GM08714 (cell line): ENCODE results near the gene FPR1.

Source experiments
- H3K4me3 ChIP-seq: fragments of 200-500 bp; sonication (Bioruptor generic); 2 replicates; pipeline ENCODE4 v1.5.1; 2014; ENCODE audit warnings: mild to moderate bottlenecking, low read length, inconsistent platforms
- ZNF274 ChIP-seq: IDR thresholded peaks from 2 replicates; pipeline ENCODE4 v1.6.1; 2012; ENCODE audit warnings: mild to moderate bottlenecking, low read depth, low read length

Gene FPR1

DNA sequence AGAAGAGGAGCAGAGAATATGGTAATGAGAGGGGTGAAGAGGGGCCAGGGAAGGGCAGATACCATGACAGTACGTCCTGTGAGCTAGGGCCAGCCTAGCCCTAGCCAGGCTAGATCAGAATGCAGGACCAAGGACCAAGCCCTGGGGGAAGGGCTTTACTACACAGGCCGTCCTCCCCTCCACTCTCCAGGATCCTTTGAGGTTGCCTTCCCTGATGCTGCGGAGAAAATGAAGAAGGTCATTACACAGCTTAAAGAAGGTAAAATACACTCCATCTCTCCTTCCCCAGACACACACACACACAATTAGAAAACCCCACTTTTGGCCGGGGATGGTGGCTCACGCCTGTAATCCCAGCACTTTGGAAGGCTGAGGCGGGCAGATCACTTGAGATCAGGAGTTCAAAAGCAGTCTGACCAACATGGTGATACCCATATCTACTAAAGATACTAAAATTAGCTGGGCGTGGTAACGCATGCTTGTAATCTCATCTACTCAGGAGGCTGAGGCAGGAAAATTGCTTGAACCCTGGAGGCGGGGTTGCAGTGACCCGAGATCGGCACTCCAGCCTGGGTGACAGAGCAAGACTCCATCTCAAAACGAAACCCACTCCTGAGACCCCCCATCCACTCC is 50.1 kb downstream of the FPR1 start:
- no peak overlapping the region for H3K4me3 ChIP-seq

DNA sequence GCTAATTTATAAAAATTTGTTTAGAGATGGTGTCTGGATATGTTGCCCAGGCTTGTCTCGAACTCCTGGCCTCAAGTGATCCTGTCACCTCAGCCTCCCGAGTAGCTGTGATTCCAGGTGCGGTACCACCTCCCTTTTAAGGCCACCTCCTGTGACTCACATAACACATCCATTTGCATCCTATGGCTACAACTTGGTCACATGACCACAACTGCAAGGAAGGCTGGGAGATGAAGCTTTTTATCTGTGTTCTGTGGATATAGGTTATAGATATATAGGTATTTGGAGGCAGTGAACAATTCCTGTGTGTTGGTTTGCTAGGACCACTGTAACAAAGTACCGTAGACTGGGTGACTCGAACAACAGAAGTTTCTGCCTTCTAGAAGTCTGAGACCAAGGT is 52.5 kb downstream of the FPR1 start:
- TF ChIP-seq ZNF274, result no peak

More for the DNA sequence above, 50.1 kb downstream of the FPR1 start:
- no peak for TF ChIP-seq ZNF274

DNA sequence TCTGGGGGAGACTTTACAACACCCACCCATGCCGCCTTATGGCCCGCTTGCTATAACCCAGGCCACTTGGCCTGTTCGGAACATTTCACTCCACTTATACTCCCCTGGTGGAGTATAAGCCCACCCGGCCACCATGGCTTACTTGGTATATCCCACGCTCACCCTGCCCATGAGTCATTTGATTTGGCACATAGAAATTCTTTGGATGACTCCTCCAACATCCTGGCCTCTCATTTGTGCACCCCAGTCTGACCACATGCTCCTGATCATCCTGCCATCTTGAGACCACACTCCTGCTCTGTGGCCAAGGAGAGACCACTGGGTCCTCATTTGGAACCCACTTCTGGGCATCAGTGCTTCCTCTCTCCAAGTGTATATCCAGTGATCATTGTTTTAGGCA is 53.4 kb downstream of the FPR1 start:
- no peak for TF ChIP-seq ZNF274
- no peak overlapping the region for H3K4me3 ChIP-seq

More for the DNA sequence above, 52.5 kb downstream of the FPR1 start:
- no peak overlapping the region for H3K4me3 ChIP-seq

DNA sequence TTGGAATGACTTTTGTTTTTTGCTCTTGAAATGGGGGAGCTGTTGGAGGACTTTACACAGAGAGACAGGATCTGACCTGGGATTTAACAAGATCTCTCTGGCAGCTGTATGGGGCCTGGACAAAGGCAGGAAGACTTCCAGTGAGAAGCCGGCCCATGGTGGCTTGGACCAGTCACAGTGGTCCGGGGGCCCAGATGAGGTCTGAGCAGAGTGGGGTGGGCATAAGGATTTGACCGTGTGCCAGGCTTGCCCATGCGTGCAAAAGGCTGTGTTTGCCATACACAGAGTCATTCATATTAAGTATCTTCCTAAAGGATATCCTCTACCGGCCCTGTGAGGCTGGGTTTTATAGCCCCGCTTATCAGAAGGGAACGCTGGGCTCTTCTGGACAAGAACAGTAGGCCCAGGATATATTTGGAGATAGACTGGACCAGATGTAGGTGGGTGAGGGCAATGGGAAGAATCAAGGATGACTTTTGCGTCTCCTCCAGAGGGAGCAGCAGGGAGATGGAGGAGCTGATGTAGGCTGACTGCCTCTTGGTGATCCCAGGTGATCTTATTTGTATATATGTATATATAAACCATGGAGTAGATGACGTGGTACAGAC is 54.4 kb downstream of the FPR1 start:
- no peak overlapping the region for H3K4me3 ChIP-seq
- no peak for TF ChIP-seq ZNF274

DNA sequence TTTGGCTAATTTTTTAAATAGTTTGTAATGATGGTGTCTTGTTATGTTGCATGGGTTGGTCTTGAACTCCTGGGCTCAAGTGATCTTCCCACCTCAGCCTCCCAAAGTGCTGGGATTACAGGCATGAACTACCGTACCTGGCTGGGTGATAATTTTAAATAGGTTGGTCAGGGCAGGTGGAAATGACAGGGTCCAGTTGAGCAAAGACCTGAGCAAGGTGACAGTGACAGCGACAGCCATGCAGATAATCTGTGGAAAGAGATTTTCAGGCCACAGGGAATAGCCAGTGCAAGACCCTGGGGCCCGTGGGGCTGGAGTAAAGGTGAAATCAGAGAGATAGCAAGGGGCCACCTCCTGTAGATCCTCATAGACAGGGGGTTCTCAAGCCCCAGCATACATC is 55.1 kb downstream of the FPR1 start:
- no peak overlapping the region for H3K4me3 ChIP-seq
- TF ChIP-seq ZNF274, result no peak
